ENCODE results near the gene SIPA1L3.

GRCh38 chr19:38252941-38253691 lies 346.1 kb downstream of the SIPA1L3 start:
- TF ChIP-seq CTCF (IDR thresholded peaks at IDR 0.05): no peak
- TF ChIP-seq POLR2A (IDR thresholded peaks at IDR 0.05): peak in 1 of 2 donors; percentile 50

Data from heart left ventricle (tissue), 13 donors.